Activated CD4-positive, alpha-beta T cell treated with anti-CD3 and anti-CD28 coated beads, Interleukin-2, amount 50 U/mL, for 16 hours (primary cell): ENCODE measurements around the gene RANBP17.
"Not testable (repeated sequence)": the region's sequence is repeated elsewhere in the genome, so short reads cannot be mapped to it uniquely, and the experiment has no call there.

Source experiments
- DNase-seq: peaks from one replicate; pipeline ENCODE4 v3.0.0-alpha.2; 2020

The RANBP17 gene

GRCh38 chr5:170960567-170960966 is 98.7 kb downstream of the RANBP17 start:
- no peak for DNase-seq

DNA sequence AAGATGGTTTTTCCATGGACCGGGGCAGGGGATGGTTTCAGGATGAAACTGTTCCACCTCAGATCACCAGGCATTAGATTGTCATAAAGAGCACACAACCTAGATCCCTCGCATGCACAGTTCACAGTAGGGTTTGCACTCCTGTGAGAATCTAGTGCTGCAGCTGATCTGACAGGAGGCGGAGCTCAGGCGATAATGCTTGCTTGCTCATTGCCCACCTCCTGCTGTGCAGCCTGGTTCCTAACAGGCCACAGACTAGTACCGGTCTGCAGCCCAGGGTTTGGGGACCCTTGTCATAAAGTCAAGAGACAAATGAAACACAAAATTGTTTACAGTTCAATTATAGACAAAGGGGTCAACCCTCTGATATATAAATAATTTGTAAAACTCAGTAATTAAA is 101.7 kb downstream of the RANBP17 start:
- DNase-seq = no peak

DNA sequence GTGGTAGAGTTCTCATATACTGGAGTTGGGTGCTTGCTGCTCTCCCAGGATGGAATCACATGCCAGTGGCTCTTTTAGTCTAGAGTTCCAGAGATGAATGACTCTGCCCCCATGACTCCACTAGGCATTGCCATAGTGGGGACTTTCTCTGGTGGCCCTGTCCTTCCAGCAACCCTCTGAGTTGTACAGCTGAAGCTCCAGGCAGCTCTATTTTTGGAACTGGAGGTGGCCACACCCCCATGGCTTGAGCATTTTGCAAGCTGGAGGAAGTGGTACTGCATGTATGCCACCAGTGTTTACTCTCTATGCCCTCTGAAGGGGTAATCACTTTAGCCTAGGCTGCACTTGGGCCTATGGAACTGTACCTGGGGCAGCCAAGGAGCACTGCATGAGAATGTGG is 112.6 kb downstream of the RANBP17 start:
- DNase-seq = no peak

DNA sequence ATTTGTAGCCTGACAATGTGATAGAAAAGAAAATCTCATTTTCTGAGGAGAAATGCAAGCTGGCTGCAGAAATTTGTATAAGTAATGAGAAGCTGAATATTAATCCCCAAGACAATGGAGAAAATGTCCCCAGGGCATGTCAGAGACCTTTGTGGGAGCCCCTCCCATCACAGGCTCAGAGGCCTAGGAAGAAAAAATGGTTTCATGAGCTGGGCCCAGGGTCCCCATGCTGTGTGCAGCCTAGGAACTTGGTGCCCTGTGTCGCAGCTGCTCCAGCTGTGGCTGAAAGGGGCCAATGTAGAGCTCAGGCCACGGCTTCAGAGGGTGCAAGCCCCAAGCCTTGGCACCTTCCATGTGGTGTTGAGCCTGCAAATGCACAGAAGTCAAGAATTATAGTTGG is 118.4 kb downstream of the RANBP17 start:
- not testable (repeated sequence) for DNase-seq

DNA sequence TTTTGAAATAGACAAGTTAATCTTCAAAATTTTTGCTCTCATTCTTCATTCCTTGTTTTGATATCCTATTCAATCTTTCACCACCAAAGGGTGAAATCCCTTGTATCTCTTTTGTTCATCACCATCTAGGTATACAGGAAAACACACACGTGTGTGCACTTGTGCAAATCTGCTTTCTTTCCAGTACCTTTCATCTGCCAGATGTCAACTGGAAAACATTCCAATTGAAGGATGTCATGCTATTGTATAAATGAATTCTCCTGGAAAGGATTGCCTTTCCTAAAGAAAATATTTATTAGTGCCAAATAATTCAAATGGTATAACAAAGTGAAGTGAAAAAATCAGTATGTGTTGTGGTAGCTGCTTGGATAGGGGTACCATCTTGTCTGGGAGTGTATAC is 123.7 kb downstream of the RANBP17 start:
- DNase-seq = no peak

GRCh38 chr5:170986598-170986997 is 124.8 kb downstream of the RANBP17 start:
- no peak for DNase-seq

DNA sequence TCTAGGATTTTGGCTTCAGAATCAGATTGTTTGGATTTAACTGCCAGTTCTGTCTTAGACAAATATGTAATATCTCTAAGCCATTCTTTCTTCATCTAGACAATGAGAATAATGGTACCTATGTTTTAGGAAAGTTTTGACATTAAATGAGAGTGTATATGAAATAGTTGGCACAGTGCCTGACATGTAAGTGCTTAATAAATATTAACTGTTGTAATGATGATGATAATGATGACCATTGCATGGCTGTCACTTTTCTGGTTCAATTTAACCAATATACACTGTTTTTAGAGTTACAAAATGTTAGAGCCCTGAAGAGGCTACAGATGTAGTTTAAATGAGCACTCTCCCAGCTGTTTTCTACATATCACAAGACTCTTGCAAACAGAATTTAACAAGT is 131.7 kb downstream of the RANBP17 start:
- no peak for DNase-seq

GRCh38 chr5:171010086-171010485 is 148.3 kb downstream of the RANBP17 start:
- no peak for DNase-seq

DNA sequence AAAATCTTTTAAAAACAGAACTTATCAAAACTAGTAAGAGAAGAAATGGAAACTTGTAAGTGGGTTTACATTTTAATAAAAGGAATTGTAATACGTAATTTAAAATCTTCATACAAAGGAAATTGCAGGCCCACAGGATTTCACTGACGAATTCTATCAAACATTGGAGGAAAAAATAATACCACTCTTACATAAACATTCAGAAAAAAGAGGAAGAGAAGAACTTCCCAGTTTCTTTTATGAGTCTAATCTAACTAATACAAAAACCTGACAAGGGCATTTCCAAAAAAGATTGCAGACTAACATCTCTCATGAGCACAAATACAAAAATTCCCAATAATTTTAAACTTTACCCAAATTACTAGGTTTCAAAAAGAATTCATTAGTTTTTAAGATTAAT is 149.0 kb downstream of the RANBP17 start:
- no peak for DNase-seq

DNA sequence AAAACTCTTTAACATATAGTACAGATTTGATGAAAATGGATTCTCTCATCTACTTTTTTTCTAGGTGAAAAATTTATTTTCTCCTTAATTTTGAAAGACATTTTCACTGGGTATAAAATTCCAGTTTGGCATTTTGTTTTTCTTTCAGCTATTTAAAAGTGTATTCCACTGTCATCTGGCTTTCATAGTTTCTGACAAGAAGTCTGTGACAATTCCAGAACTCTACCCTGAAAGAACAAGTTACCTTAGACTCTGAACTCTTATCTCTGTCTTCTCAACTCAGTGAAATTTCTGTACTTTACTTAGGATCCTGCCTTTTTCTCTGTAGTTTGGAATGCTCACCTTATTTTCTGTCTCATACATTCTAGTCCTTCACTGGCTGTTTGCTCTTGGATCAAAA is 161.7 kb downstream of the RANBP17 start:
- no peak for DNase-seq

- DNase-seq = no peak
Measured at GRCh38 chr5:171024084-171024483, 162.3 kb downstream of the RANBP17 start.

DNA sequence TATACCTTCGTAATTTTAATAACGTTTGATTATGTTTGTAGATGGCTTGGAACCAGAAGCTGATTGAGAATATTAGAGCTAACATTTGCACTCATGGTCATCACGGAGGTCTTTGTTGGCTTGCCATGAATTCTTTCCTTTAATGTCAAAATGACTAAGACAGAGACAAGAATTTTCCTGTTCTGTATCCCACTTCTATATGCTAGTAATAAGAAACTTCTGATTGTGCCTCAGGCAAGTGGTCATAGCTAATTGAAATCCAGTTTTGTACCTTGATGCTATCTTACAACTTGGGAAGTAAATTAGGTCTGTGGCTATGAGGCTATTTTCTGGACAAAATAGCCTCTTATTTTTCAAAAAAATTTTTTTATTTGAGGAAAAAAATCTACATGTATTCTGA is 167.6 kb downstream of the RANBP17 start:
- no peak for DNase-seq

GRCh38 chr5:171031977-171032376 is 170.2 kb downstream of the RANBP17 start:
- DNase-seq = no peak

GRCh38 chr5:171032435-171032973 is 170.7 kb downstream of the RANBP17 start:
- DNase-seq = no peak

DNA sequence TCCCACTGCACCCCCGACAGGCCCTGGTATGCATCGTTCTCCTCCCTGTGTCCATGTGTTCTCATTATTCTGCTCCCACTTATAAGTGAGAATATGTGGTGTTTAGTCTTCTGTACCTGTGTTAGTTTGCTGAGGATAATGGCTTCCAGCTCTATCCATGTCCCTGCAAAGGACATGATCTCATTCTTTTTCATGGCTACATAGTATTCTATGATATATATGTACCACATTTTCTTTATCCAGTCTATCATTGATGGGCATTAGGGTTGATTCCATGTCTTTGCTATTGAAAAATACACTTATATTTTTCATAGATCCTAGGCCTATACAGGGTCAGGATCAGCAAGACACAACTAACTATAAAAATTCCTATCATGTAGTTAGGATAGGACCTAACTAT is 180.1 kb downstream of the RANBP17 start:
- DNase-seq = not testable (repeated sequence)

GRCh38 chr5:171050916-171051315 is 189.1 kb downstream of the RANBP17 start:
- DNase-seq = no peak

DNA sequence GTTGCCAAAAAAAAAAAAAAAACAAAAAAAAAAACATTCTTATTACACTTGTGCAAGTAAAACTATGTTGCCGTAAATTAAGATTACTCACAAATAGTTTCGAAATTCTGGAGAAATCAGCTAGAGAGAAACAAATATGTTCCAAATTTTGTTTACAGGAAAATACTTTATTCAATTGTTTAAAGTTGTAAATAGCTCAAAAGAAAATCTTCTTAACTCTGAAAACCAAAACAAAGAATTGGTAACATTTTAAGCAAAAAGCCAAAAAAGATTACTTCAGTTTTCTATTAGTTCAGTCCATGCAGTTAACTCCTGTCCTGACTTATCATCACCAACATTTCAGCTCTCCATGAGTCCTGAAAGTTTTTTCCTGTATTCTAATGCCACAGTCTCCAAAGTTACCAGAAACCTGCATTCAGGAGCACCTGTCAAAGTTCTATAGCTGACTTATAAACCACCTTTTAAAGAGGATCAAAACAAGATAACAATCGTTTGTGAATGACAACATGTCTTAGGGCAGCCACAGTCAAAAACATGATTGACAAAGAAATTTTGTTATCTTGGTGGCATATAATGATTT is 194.1 kb downstream of the RANBP17 start:
- no peak for DNase-seq

DNA sequence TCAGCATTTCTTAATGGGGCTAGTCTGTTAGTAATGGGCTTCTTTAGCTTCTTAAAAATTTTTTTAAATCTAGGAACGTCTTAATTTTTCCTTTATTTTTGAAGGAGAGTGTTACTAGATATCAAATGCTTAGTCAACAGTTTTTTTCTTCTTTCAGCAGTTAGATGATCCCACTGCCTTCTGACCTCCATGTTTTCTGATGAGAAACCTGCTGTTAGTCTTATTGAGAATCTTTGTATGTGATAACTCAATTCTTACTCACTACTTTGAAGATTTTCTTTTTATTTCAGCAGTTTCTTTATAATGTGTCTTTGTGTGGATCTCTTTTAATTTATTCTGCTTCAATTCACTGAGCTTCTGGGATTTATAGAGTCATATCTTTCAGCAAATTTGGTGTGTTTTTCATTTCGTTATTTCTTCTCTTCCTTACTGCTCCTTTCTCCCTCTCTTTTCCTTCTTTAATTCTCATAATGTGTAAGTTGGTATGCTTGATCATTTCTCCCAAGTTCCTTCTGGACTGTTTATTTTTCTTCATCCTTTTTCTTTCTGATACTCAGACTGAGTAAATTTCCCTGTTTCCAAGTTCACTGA is 205.8 kb downstream of the RANBP17 start:
- DNase-seq = no peak

- DNase-seq = no peak
Measured at GRCh38 chr5:171074747-171075146, 212.9 kb downstream of the RANBP17 start.

- DNase-seq = no peak
Measured at GRCh38 chr5:171080186-171080938, 218.5 kb downstream of the RANBP17 start.

DNA sequence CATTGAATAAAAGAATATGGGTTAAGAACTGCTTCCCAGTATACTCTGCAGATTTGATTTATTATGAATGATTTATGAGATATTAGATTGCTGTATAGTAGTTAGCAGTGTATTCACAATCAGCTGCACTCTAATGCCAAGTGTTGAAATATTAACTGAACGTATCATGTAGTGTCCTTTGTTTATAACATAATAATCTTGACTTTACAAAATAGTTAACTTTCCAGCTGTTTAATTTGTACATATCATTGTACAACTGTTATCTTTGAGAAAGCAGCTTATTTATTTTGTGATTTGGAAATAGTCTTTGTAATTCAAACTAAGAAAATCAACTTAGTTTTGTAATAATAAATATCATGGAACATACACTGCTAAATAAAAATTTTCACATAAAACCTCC is 219.5 kb downstream of the RANBP17 start:
- DNase-seq = no peak

DNA sequence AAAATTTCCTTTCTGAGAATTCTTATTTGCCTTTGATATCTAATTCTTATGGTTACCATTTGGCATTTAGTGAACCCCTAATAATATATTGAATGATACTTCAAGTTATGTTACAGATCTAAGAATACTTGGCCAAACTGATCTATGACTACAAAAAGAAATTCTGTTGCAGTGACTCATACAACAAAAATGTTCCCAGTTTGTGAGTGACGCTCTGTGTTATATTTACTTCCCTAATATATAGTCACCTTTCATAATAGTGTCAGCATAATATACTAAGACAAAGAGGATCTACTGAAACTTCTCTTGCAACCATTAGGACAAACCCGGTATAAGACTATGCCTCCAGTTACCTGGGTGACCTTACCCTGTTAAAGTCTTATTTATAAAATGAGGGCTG is 230.4 kb downstream of the RANBP17 start:
- no peak for DNase-seq

- no peak for DNase-seq
Measured at GRCh38 chr5:171093598-171093997, 231.8 kb downstream of the RANBP17 start.

- DNase-seq = no peak
Measured at GRCh38 chr5:171094356-171094755, 232.5 kb downstream of the RANBP17 start.
